IMR-90 (cell line): ENCODE results near the gene DPH6. TPM values are rescaled to one million over a fixed set of nuclear protein-coding genes. Genes with fewer than 3 reads are reported as not detected.
A peak's percentile ranks its signal among the peaks of the same experiment; 100 is the strongest.

ENCODE experiments used
- ATAC-seq: fragments of 200-7000 bp; cut with Tn5 transposase; 2 replicates; pipeline ENCODE4 v1.9.1; 2020; ENCODE audit warnings: low read depth, mild to moderate bottlenecking, moderate library complexity
- BruUV-seq: library from RNA; stranded (reverse); fragments of 400-500 nt; replicated peaks from 2 replicates; lab custom pipeline; 2021; lab: Mats Ljungman, UMichigan
- CTCF ChIA-PET: fragments of 300-600 bp; formaldehyde crosslinking; extraction: SDS; loops from one replicate; lab custom pipeline; 2021; ENCODE audit warnings: antibody characterized with exemption; lab: Yijun Ruan, JAX
- POLR2A ChIA-PET: fragments of 300-600 bp; sonication (Branson Sonifier 250); formaldehyde crosslinking; loops from one replicate; lab custom pipeline; 2022; ENCODE audit warnings: antibody characterized with exemption; ENCODE audit not compliant: unreplicated experiment; lab: Charles Lee
- DNase-seq: peaks from one replicate; pipeline ENCODE4 v3.0.0; 2013
- H2AFZ ChIP-seq: replicated peaks from 2 replicates; pipeline ENCODE3; 2013; ENCODE audit warnings: low read length, mild to moderate bottlenecking; ENCODE audit not compliant: poor library complexity
- H2AK5ac ChIP-seq: 2 replicates; pipeline ENCODE4 v1.6.1; 2013; ENCODE audit warnings: low read depth, low read length, inconsistent platforms
- H2AK9ac ChIP-seq: replicated peaks from 2 replicates; pipeline ENCODE3; 2013; ENCODE audit warnings: mild to moderate bottlenecking, low read depth, low read length, moderate library complexity; ENCODE audit not compliant: poor library complexity
- H2BK120ac ChIP-seq: 2 replicates; pipeline ENCODE4 v1.6.1; 2013; ENCODE audit warnings: low read depth, low read length, inconsistent platforms
- H2BK15ac ChIP-seq: 3 replicates; pipeline ENCODE4 v1.6.1; 2013; ENCODE audit warnings: low read depth, low read length, inconsistent platforms
- H2BK20ac ChIP-seq: 2 replicates; pipeline ENCODE4 v1.6.1; 2013; ENCODE audit warnings: low read depth, mild to moderate bottlenecking, inconsistent platforms, low read length, moderate library complexity
- H2BK5ac ChIP-seq: 2 replicates; pipeline ENCODE4 v1.6.1; 2013; ENCODE audit warnings: mild to moderate bottlenecking, low read depth, low read length, inconsistent platforms; ENCODE audit not compliant: poor library complexity, severe bottlenecking
- H3K14ac ChIP-seq: replicated peaks from 2 replicates; pipeline ENCODE4 v1.6.1; 2013; ENCODE audit warnings: low read depth, low read length, inconsistent platforms
- H3K18ac ChIP-seq: 2 replicates; pipeline ENCODE4 v1.6.1; 2013; ENCODE audit warnings: low read depth, low read length, control low read depth
- H3K23ac ChIP-seq: 2 replicates; pipeline ENCODE4 v1.6.1; 2013; ENCODE audit warnings: low read depth, low read length, inconsistent platforms
- H3K27ac ChIP-seq: 2 replicates; pipeline ENCODE4 v1.5.1; 2013; ENCODE audit warnings: mild to moderate bottlenecking, control low read depth, low read length; ENCODE audit not compliant: insufficient read depth
- H3K27me3 ChIP-seq: 2 replicates; pipeline ENCODE4 v1.6.1; 2013; ENCODE audit warnings: low read length; ENCODE audit not compliant: control insufficient read depth, insufficient read depth
- H3K36me3 ChIP-seq: 2 replicates; pipeline ENCODE4 v1.6.1; 2013; ENCODE audit warnings: low read length, mixed read lengths; ENCODE audit not compliant: control insufficient read depth, insufficient read depth
- H3K4ac ChIP-seq: 2 replicates; pipeline ENCODE4 v1.6.1; 2013; ENCODE audit warnings: low read depth, low read length, inconsistent platforms
- H3K4me1 ChIP-seq: 2 replicates; pipeline ENCODE4 v1.6.1; 2013; ENCODE audit warnings: low read length, mixed read lengths; ENCODE audit not compliant: control insufficient read depth, insufficient read depth
- H3K4me2 ChIP-seq: 2 replicates; pipeline ENCODE4 v1.6.1; 2013; ENCODE audit warnings: low read depth, mild to moderate bottlenecking, control low read depth, low read length, moderate library complexity
- H3K4me3 ChIP-seq: 2 replicates; pipeline ENCODE4 v1.5.1; 2013; ENCODE audit warnings: low read depth, mild to moderate bottlenecking, control low read depth, low read length, moderate library complexity; ENCODE audit not compliant: insufficient read depth
- H3K56ac ChIP-seq: 2 replicates; pipeline ENCODE4 v1.6.1; 2013; ENCODE audit warnings: low read length, inconsistent platforms; ENCODE audit not compliant: insufficient read depth; ENCODE audit errors: extremely low read depth
- H3K79me1 ChIP-seq, 2 experiments: 2 replicates each; pipeline ENCODE4 v1.6.1; 2013; ENCODE audit warnings: low read length in 2 of 2, inconsistent platforms in 1 of 2, low read depth in 1 of 2
- H3K9ac ChIP-seq: 2 replicates; pipeline ENCODE4 v1.6.1; 2013; ENCODE audit warnings: low read depth, low read length, control low read depth
- H3K9me1 ChIP-seq: 2 replicates; pipeline ENCODE4 v1.6.1; 2013; ENCODE audit warnings: low read length, inconsistent platforms; ENCODE audit not compliant: insufficient read depth
- H3K9me3 ChIP-seq: 2 replicates; pipeline ENCODE4 v1.6.1; 2013; ENCODE audit warnings: low read length; ENCODE audit not compliant: control insufficient read depth, insufficient read depth
- H4K20me1 ChIP-seq: 2 replicates; pipeline ENCODE4 v1.6.1; 2013; ENCODE audit warnings: low read length, inconsistent platforms; ENCODE audit not compliant: insufficient read depth
- H4K5ac ChIP-seq: 2 replicates; pipeline ENCODE4 v1.6.1; 2013; ENCODE audit warnings: mild to moderate bottlenecking, low read depth, low read length, control low read depth
- H4K8ac ChIP-seq, 2 experiments: 2 replicates each; pipeline ENCODE4 v1.6.1; 2013; ENCODE audit warnings: low read depth in 2 of 2, low read length in 2 of 2, control low read depth in 1 of 2, inconsistent platforms in 1 of 2
- H4K91ac ChIP-seq: 2 replicates; pipeline ENCODE4 v1.6.1; 2013; ENCODE audit warnings: low read depth, low read length, inconsistent platforms; ENCODE audit not compliant: insufficient read depth
- BHLHE40 ChIP-seq: fragments of 150-350 bp; IDR thresholded peaks from 2 replicates; pipeline ENCODE4 v1.6.1; 2016; ENCODE audit warnings: mild to moderate bottlenecking, low read depth, low read length
- CEBPB ChIP-seq: IDR thresholded peaks from 2 replicates; pipeline ENCODE4 v1.6.1; 2012; ENCODE audit warnings: low read depth, low read length, improper control_type of control experiment
- CHD1 ChIP-seq: IDR thresholded peaks from 2 replicates; pipeline ENCODE4 v1.6.1; 2012; ENCODE audit warnings: low read depth, low read length, improper control_type of control experiment
- FOS ChIP-seq: fragments of 150-350 bp; IDR thresholded peaks from 2 replicates; pipeline ENCODE4 v1.6.1; 2016; ENCODE audit warnings: low read depth, low read length
- MAFK ChIP-seq: IDR thresholded peaks from 2 replicates; pipeline ENCODE4 v1.6.1; 2012; ENCODE audit warnings: low read depth, low read length, improper control_type of control experiment
- MAZ ChIP-seq: IDR thresholded peaks from 2 replicates; pipeline ENCODE4 v1.6.1; 2012; ENCODE audit warnings: low read depth, mild to moderate bottlenecking, low read length, improper control_type of control experiment, moderate library complexity, borderline replicate concordance
- MXI1 ChIP-seq: IDR thresholded peaks from 2 replicates; pipeline ENCODE4 v1.6.1; 2012; ENCODE audit warnings: low read depth, mild to moderate bottlenecking, low read length, moderate library complexity, borderline replicate concordance
- NFE2L2 ChIP-seq: fragments of 150-350 bp; IDR thresholded peaks from 2 replicates; pipeline ENCODE4 v1.6.1; 2016; ENCODE audit warnings: low read depth, mild to moderate bottlenecking, low read length
- RAD21 ChIP-seq: IDR thresholded peaks from 2 replicates; pipeline ENCODE4 v1.6.1; 2012; ENCODE audit warnings: low read length, improper control_type of control experiment
- RFX5 ChIP-seq: IDR thresholded peaks from 2 replicates; pipeline ENCODE4 v1.8.0; 2012; ENCODE audit warnings: low read depth, mild to moderate bottlenecking, low read length, moderate library complexity
- SMC3 ChIP-seq: fragments of 150-350 bp; IDR thresholded peaks from 2 replicates; pipeline ENCODE4 v1.6.1; 2016; ENCODE audit warnings: low read depth, mild to moderate bottlenecking, antibody characterized with exemption, low read length, moderate library complexity
- WGBS, 2 experiments: methylation state at CpG; one replicate each; pipeline versions ENCODE4 v1.1.5 to v1.1.7; 2013; ENCODE audit warnings: missing lambda C conversion rate in 2 of 2; ENCODE audit not compliant: insufficient read length in 1 of 2; ENCODE audit errors: extremely low coverage in 2 of 2; 5-methylcytosine and 5-hydroxymethylcytosine counted together
- dilution Hi-C: fragments of 300-500 bp; cut with HindIII; formaldehyde crosslinking; loops from one replicate; pipeline ENCODE4 v1.14.3; 2018; ENCODE audit warnings: low sequenced_read_pairs; ENCODE audit not compliant: unreplicated experiment
- in situ Hi-C: fragments of 300-500 bp; cut with MboI; formaldehyde crosslinking; loops from 3 replicates; pipeline ENCODE4 v1.14.3; 2019; ENCODE audit warnings: low sequenced_read_pairs, inconsistent platforms, mixed read lengths
- intact Hi-C: fragments of 100-400 bp; cut with micrococcal nuclease; formaldehyde crosslinking; loops from 2 replicates; pipeline ENCODE4 v1.10.0; 2022
- polyA plus RNA-seq, 3 experiments: library from polyadenylated mRNA; depleted of rRNA; stranded (reverse); fragments of >200 nt; gene quantifications; 2 replicates each; pipeline ENCODE4 v1.2.3, GENCODE V29; 2012; ENCODE audit warnings: low replicate concordance in 1 of 3
- total RNA-seq: library from RNA; depleted of rRNA; stranded (reverse); fragments of >200 nt; gene quantifications from 2 replicates; pipeline ENCODE4 v1.2.3, GENCODE V29; 2012
- TF ChIP-seq, protein P1 (sequence below): fragments of 150-350 bp; IDR thresholded peaks from 2 replicates; pipeline ENCODE4 v1.6.1; 2016; ENCODE audit warnings: low read depth, mild to moderate bottlenecking, low read length, moderate library complexity, borderline replicate concordance

Gene DPH6
- total and polyA plus RNA-seq, 2 of the 4 experiments (the other 2 are of a cell fraction): 6.1 to 8.1 TPM

DNA sequence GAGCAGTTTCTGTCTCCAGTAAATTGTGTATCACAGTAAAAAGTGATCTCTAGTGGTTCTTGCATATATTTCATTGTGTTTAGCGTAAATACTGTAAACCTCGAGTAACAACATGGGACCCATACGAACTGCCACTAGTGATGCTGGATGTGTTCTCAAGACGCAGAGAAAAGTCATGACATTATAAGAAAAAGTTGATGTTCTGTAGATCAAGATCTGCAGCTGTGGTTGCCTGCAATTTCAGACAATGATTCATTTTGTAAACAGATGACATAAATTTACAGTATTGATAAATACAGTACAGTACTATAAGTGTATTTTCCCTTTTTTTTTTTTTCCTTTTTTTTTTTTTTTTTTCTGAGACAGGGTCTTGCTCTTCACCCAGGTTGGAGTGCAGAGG, 100.1 kb downstream of the DPH6 start:
- Histone ChIP-seq H4K5ac (no peak overlapping the region), H3K36me3 (no peaks in the 10 kb centered on the region), H3K79me1 (no peaks in the 10 kb centered on the region), H2BK120ac (no peak overlapping the region), H4K91ac (no peak overlapping the region), H2BK20ac (no peak overlapping the region), H2AK9ac (no peak overlapping the region), H2AK5ac (no peak overlapping the region), H4K20me1 (no peaks in the 10 kb centered on the region), H2BK5ac (no peak overlapping the region), H2BK15ac (no peak overlapping the region), H4K8ac (no peak overlapping the region), H3K23ac (no peak overlapping the region), H3K9ac (no peak overlapping the region), H3K4me1 (peaks cover 5% of the 10 kb centered on the region; the same call in 1 of the 2 replicates), H3K4ac (no peak overlapping the region), H3K9me3 (no peaks in the 10 kb centered on the region), H3K27ac (no peak overlapping the region), H3K27me3 (no peaks in the 10 kb centered on the region), H3K14ac (no peak overlapping the region), H3K9me1 (no peaks in the 10 kb centered on the region), H3K4me3 (no peak overlapping the region), H2AFZ (no peak overlapping the region), H3K56ac (no peak overlapping the region), H3K4me2 (no peak overlapping the region), H3K18ac (no peak overlapping the region)
- DNase-seq: peak; percentile 59
- POLR2A ChIA-PET: no interaction called here
- CTCF ChIA-PET: interaction anchor here (0.6 to 2.6 kb wide), 6 partner anchors 15 to 736 kb away, joined by 3 to 6 read pairs (median 4); no protein-coding TSS in a partner anchor
- no peak for TF ChIP-seq MAFK
- TF ChIP-seq MAZ: no peak
- TF ChIP-seq CHD1: no peak
- no peak for TF ChIP-seq BHLHE40
- TF ChIP-seq SMC3: no peak
- no peak for TF ChIP-seq RAD21
- TF ChIP-seq, protein P1, sequence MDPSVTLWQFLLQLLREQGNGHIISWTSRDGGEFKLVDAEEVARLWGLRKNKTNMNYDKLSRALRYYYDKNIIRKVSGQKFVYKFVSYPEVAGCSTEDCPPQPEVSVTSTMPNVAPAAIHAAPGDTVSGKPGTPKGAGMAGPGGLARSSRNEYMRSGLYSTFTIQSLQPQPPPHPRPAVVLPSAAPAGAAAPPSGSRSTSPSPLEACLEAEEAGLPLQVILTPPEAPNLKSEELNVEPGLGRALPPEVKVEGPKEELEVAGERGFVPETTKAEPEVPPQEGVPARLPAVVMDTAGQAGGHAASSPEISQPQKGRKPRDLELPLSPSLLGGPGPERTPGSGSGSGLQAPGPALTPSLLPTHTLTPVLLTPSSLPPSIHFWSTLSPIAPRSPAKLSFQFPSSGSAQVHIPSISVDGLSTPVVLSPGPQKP: no peak
- no peak for TF ChIP-seq FOS
- TF ChIP-seq MXI1: no peak
- no peak for TF ChIP-seq NFE2L2
- TF ChIP-seq RFX5: no peak
- TF ChIP-seq CEBPB: no peak
- intact Hi-C loops: no loop called here
- no CpG with 5 or more reads among the region's 4 CpGs for WGBS, 2 experiments
- no peak; the same call in 1 of the 2 replicates for ATAC-seq
- no TSS peak for BruUV-seq
- in situ Hi-C loops: loop anchor here (5.0 kb wide), 2 partner anchors 154 to 369 kb away; no protein-coding TSS in a partner anchor
- dilution Hi-C loops: no loop called here
